Measurements from ENCODE around the gene IL1RAPL1.

The IL1RAPL1 gene

DNA sequence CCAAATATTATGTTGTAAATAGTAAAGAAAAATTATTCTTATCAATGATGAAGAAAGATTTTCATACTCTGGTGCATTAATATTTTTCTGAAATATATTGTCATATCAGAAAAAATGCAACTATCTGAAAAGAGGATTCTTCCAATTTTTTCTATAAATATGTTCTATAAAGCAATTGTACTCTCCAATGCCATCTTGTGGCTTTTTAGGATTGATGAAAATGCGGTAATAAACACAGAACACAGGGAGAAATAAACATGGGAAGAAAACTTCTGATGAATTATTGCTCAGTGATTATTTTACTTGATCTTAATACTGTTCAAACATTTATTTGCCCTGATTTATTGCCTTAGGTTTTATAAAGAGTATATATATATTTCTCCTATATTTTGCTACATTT, 215.4 kb downstream of the IL1RAPL1 start:
- FAIRE-seq: peak; percentile 65

DNA sequence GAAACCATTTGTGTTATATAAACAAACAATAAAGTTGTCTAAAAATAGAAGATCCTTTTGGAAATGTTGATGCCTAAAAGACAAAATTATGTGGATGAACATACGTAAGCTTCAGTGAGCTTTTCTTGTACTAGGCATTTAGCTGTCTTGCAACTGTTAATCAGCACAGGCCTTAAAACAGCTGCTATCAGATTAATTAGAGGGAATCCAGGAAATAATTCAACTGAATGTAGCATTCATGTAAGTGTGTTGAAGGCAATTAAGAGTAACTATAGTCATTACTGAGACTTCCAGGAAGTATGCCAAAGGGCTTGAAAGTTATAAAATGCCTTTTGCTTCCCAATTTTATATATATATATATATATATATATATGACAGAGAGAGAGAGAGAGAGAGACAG, 248.7 kb downstream of the IL1RAPL1 start:
- no peak for FAIRE-seq

DNA sequence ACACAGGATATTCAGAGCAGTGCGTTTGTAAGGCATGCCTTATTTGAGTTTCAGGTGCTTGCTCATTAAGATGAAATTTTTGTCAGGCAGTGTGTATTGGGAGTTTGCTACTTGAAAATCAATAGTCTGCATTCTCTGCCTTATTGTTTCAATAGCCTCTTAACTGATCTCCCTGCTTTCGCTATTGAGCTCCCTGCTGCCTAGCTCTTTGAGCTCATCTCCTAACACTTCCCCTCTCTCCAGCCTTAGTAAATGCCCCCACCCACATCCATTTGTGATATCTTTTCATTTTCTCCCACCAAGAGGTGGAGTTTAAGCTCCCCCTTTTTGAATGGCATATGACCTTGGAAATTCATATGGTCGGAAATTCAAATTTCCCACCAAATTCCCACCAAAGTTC, 256.6 kb downstream of the IL1RAPL1 start:
- no peak for FAIRE-seq

DNA sequence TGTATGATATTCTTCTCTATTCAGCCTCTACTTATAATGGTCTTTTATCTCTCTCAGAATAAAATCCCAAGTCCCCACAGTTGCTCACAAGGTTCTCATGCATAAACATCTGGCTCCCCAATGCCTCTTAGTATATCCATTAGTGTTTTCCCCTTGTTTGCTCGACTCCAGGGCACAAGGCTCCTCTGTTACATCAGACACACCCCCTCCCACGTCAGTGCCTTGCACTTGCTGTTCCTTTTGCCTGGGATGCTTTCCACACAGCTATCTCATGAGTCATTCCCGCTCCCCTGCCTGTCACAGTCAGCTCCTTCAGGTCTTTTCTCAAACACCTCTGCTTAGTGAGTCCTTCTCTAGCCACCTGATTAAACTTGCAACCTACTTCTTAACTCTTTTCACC, 260.2 kb downstream of the IL1RAPL1 start:
- FAIRE-seq: no peak

DNA sequence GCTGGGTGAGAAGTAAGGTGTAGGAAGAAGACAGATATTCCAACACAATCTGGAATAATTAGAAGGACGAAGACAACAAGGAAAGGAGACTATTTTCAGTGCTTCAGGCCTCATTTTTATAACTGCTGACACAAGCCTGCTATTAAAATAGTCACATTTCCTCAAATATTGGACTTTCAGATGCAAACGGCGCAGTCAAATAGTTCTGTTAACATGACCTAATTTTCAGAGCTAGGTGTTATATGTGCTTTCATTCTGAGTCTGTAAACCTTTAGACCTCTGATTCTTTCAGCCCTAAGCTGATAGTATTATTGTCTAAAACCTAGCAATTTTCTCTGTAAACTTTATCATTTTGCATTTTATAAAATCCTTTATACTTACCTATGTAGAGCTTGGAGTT, 261.5 kb downstream of the IL1RAPL1 start:
- no peak for FAIRE-seq

DNA sequence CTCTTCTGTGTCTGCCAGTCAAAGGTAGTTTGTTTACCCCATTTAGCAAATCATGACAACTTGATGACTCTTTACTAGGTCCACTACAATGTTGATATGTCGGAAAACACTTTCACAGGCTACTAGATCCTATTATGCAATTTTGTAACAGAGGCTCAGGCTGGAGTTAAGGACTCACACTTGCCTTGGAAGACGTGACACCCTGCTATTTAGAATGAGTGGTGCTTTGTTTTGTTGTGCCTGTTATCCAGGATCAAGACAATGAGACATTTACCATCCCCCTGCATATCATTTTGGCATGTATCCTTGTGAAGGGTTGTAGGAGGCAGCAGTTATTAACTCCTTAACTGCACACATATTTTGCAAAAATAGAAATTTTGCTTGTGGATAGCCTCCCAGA, 263.7 kb downstream of the IL1RAPL1 start:
- FAIRE-seq: no peak

DNA sequence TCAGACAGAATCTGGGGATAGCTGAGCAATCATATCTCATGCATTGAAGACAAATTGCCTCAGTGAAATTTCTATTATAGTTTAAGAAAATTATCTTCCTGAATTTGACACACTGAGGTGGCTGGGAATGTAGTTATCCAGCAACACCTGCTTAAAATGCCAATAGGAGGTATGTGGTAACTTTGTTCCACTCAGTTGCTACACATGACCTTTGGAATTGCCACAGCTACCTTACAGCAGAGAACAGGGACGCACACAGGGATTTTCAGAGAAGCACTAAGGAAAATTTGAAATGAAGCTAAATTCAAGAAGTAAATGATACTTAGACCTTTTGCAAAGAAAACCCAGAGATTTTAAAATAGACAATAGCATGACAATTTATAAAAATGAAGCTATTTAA, 264.6 kb downstream of the IL1RAPL1 start:
- no peak for FAIRE-seq

DNA sequence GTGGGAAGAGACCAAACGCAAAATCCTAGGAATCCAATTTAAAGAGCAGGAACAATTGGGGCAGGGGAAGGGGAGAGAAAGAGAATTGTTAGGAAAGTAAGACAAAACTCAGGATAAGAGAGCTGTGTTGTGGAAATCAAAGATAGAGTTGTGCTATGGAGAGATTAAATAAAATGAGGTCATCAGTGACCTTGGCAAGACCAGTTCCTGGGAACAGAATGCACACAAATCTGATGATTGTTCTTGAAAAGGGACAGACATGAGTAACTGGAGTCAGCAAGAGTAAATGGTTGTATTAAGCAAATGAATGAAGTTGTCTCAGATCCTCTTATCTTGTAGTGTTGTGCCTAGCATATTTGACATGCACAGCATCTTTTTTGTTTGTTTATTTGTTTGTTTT, 267.4 kb downstream of the IL1RAPL1 start:
- no peak for FAIRE-seq

DNA sequence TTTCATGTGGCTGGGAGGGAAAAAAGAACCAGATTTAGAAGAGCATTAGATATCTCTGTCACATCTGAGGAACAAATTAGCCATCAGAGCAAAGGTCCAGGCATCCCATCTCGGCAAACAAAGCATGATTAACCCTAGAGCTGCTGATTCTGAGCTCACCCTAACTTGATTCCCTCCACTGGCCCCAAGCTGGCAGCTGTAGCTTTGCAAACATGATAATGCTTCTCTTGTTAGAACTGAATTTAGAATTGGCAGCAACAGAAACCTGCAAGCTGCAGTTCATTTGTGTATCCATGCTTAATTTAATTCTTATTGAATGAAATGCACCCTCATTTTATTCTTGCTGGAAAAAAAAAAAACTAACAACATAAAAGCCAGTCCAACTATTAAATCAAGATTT, 289.2 kb downstream of the IL1RAPL1 start:
- no peak for FAIRE-seq

DNA sequence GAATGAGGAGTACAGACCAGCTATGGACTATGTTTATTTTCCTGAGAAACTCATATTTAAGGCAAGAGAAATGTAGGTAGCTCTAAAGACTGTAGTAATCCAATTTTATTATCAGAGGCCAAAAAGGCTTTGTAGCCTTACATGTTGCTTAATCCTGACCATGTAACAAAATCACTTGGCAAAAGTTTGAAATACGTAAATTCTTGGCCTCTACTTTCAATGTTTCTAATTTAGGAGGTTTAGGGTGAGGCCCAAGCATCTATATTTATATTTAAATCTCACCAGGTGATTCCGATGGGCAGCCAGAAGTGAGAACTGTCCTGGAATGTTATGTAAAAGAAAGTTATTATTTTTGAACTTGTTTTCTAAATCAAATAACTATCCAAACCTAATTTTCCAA, 289.7 kb downstream of the IL1RAPL1 start:
- FAIRE-seq: no peak

DNA sequence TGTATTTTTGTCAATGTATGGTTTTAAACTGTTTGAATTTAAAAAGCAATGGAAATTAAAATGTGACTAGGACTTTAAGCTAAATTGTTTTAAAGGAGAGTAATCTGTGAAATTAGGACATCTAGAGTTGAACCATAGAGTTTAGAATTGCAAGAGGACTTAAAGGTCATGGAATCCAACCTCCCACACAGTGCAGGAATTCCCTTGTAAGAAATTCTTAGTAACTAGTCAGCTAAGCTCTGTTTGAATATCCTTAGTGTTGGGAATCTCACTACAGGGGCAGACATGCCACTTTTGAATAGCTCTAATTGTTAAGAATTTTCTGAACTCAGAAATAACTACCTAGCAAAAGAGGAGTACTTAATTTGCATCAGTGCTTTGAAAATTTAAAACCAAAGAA, 292.9 kb downstream of the IL1RAPL1 start:
- no peak for FAIRE-seq

DNA sequence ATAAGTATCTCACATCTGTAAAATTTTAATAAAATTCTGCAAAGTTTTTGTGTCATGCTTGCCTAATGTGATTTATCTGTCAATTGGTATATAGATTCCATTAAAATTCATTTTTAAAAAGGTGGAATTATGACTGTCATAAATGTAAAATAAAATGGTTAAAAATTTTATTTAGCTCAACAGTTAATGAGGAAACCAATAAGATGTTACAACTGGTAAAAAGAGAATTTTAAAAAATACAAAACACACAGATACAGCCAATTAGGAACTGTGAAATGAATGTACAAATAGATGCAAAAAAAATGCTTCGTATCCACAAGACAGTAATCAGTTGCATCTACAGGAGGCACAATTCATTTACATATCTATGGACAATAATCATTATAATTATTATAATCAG, 297.6 kb downstream of the IL1RAPL1 start:
- FAIRE-seq: no peak

DNA sequence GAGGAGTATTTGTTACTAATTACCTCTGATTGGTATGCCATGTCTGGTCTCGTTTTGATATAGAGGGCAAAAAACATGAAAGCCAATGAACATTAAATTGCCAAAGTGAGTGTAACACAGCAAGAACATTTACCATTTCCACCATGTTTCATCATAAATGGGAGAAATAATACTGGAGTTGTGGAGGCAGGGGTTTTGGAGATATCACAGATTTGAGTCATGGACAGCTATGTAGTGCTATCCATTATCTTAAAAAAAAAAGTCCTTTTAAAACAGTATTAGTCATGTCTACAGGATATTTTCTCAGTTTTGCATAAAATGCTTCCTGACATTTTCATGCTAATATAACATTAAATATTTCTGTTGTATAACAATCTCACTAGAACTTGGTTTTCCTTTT, 301.2 kb downstream of the IL1RAPL1 start:
- FAIRE-seq: no peak

DNA sequence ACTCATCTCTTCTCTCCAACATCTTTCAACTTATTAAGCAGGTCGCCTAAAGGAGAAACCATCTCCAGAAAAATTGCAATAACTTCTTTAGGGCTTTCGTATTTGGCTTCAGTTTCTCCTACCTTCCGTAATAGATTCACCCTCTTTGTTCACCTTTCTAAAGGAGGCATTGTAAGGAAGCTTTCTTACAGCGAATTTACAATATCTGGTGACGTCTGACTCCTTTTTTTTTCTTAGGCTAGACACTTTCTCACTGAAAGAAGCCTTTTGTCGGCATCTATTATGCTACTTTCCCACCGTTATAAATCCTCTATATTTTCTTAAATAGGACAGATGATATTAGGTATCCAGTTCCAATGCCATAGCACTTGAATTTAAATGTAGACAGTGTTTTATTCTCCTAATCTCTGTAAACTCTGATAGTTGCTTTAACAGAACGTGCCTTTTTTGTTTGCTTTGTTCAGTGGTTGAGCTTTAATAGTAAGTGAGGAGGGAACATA, 302.4 kb downstream of the IL1RAPL1 start:
- FAIRE-seq: no peak

DNA sequence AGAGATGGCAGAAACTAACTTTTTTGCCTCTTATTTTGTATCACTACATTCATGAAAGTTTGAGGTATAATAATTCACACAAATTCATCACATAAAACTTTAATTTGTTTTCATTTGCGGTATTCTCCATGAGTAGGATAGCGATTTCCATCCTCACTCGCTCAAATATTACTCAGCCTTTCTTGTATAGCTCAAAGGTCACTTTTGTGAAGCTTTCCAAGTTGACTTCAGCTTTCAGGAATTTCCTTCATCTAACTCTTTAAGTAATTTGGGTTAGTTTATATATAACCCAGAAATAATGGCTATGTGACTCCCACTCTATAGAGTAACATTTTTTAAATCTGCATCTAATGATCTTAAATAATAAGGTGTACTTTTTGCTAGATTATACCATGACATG, 314.4 kb downstream of the IL1RAPL1 start:
- FAIRE-seq: no peak

DNA sequence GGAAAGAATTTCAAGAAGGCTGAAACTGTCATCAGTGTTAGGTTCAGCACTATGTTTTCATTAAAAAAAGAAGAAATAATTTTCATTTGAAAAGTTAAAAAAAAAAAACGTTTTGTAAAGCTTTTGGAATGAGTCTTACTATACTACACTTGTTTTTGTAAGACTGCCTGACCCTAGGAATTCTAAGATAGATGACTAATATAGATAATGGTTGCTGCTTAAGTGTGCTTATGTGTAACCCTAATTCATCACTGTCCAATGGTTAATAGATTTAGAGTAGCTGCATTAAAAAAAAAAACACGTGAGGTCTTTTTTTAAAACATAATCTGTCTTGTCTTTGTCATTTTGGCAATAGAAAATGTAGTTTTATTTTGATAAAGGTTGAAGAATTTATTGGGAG, 323.2 kb downstream of the IL1RAPL1 start:
- no peak for FAIRE-seq

DNA sequence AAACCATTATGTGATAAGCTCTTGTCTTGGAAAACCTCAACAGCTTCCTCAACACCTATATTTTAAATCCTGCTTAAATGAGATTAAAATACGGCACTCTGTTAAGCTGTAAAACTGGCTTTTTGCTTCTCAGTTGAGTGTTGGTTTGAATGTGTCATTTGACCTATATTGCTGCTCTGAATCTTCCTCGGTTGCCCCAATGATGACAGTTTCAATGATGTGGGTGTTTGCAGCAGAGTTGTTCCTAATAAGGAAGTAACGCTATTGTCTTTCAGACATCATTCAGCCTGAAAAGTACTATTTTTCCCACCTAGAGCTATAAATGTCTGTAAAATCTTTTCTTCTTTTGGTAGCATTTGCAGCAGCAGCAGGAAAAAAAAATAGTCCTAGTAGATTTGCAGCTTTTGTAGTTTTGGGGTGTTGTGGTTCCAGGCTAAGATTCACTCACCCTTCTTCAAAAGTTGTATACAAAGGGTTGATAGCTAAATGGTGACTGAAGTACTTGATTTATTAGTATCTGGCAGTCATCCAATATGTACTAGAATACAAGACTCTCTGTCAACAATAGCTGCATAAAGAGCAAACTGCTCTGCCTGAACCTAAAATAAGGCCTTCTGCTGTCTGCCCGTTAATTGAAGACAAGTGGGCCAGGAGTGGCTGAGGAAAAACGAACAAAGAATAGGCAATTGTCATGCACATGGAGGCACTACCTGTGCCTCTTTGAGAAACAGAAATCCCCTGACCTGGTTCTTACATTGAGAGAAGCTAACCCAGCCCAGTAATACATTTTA, 333.1 kb downstream of the IL1RAPL1 start:
- no peak for FAIRE-seq

DNA sequence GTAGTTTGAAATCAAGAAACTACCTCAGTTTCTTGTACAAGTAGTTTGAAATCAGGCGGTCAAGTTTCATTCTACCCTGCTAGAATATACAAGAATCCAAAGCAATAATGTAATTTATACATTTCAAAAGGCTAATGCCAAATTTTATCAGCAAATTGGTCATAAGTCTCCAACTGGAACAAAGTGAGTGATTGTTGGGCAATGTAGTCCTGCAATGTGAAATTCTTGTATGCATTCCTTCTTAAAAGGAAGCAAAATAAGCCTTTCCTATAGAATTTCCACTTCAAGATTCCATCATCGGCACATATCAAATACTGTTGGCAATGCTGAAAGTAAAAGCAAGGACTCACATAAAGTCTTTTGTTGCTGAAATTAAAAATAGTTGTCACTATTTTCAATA, 334.9 kb downstream of the IL1RAPL1 start:
- FAIRE-seq: no peak

DNA sequence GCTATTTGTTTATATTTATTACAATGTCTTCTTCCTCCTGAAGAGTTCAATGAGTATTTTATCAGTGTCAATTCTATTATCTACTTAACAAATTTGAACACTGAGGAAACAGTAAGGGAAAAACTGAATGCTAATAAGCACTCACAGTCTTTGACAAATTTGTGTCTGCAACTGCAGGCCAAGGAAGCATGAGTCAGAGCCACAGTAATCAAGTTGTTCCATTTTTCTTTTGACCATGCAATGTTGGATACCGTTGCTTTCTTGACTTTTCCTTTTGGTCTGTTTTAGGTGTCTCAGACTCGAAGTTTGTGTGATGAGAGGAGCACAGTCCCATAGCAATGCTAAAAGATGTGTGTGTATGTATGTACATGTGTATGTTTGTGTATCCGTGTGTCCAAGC, 359.6 kb downstream of the IL1RAPL1 start:
- no peak for FAIRE-seq

DNA sequence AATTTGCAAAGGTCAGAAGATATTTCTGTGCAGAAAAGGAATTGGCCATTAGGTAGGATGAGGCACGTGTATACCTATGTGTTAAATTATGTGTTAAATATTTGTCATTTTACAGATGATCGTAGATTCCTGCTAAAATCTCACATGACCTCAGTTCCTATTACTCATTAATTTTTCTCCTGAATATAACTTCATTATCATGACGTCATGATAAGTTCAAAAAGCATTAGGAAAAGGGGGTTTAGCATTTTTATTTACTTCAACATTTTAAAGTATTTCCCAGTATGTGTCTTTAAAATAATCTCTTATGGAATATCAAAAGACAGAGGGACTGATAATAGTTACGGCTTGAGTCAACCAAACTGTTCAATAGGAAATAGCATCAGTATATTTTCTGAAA, 372.8 kb downstream of the IL1RAPL1 start:
- no peak for FAIRE-seq

DNA sequence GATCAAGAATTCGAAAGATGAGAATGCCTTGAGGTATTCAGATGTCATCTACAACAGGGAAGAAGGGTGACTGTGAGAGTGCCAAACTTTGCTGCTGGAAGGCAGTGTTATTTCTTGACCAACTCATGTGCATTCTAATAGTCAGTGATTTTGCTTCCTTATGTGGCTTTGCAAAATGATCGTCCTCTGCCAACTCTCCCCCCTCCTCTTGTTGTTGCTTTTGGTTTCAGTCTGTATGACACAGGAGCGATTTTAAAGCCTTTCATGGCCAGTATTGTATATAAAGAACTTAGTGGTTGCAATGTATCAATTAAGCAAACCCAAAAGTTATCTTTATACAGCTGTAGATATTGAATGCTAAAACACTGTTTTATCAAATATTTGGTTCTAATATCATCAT, 379.1 kb downstream of the IL1RAPL1 start:
- no peak for FAIRE-seq

DNA sequence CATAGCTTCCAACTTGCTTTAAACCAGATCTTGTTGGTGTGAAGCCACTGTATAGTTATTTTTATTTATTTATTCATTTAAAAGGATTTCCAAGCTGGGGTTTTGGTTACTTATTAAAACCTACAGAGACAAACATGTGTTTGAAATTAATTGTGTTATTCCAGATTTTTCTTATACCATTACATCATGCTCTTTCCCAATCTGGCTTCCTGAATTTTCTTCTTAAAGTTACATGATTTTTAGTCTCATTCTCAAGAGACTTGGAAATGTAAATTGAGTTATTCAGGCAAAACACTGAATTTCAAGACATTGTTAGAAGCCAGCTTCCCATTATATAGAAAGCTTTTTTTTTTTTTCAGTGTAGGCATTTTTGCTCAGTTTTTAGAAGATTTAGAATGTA, 381.9 kb downstream of the IL1RAPL1 start:
- FAIRE-seq: no peak

DNA sequence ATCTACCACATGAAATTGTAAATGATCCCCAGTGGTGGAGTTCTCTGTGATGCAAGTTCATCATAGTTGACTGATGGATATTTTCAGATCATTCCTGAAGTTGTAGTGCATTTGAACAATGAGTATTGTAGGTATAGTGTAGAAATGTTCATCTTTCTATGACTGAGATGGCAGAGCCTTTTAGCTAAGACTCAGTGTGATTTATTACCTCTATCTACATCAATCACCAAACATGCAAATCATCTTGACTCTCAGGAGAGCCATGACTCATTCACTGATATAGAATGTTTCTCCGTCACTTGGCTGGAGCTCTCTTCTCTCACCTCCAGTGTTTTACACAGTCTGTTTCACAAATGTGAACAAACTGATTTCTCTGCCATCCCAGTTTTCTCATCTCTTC, 392.6 kb downstream of the IL1RAPL1 start:
- FAIRE-seq: no peak

DNA sequence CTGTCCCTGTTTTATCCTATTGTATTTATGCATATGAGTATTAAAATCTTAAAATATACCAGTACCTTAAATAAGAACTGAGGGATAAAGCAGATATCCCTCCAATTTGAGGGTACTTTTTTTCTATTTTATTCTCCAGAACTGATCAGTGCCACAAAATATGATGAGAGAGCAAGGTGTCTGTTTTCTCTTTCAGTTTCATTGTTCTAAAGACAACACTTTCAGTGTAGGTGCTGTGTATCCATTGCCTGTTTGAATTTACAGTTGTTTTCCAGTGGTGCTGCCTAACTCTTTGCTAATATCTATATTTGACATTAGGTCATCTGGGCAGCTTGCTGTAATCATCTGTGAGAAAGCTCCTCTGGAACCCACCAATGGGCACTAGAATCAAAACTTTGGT, 394.7 kb downstream of the IL1RAPL1 start:
- no peak for FAIRE-seq

DNA sequence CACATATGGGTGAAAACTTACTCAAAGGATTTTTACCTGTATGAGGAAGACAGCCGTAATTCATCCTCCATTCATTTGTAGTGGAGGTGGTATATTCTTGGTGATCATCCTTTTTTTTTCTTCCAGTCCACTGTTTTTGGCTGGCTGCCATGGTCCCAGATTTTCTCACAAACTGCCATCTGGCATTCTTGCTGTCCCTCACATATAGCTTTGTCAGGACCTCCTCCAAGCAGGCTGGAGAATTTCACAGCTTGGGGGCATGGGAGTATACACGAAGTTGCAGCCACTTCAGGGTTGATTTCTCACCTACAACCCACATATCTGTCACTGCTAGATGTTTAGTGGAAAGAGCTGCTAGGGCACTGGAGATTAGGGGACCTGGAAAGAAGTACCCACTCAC, 401.0 kb downstream of the IL1RAPL1 start:
- no peak for FAIRE-seq

Data from A204.1 (cell line).